ENCODE results near the gene HOMER1.

HOMER1 gene

DNA sequence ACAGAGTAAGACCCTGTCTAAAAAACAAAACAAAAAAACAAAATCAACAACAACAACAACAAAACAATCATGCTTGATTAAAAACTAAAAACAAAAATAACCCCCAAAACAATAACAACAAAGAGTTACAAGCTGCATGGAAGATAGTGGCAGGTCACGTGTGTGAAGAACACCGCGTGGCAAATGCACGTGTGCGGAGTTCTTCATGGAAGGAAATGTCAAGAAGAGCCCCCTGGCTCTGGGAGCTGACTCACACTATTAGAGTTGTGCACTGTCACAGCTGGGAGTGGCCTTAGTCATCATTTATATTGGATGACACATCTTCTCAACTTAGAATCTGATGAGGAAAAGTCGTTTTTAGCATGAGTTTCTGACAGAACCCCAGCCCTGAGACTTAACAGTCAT, 167.5 kb downstream of the HOMER1 start:
- Histone ChIP-seq H3K27ac (no peak overlapping the region), H3K4me3 (no peak overlapping the region)

DNA sequence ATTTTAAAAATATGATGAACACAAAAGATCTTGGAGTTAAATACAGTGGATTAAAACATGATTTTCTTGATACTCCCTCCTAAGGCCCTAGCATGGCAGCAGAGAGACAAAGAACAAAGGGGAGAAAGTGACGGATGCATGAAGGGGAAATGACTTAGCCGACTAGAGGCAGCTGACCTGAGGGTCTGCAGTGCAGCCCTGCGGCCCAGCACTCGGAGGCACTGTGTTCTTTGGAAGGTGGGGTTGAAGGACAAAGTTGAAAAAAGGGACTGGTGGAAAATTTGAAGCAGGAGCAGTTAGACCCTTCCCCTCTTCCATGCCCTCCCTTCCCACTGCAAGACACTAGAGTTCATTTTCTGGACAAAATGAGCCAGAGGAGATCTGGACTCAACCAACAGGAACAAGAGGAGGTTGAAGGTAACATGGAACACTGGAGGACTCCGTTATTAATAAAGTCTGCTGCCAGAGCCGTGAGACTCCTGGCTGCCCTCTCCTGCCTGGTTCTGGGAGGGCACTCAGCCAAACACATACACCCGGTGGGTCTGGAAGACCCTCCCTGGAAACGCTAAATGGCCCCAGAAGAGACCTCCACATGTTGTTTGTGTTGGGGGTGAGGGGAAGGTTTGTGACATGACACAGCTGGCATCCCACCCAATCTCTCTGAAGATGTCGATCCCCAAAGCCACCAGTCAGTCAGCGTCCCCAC, 179.9 kb downstream of the HOMER1 start:
- H3K4me3 ChIP-seq: no peak overlapping the region
- H3K27ac ChIP-seq: no peak overlapping the region

DNA sequence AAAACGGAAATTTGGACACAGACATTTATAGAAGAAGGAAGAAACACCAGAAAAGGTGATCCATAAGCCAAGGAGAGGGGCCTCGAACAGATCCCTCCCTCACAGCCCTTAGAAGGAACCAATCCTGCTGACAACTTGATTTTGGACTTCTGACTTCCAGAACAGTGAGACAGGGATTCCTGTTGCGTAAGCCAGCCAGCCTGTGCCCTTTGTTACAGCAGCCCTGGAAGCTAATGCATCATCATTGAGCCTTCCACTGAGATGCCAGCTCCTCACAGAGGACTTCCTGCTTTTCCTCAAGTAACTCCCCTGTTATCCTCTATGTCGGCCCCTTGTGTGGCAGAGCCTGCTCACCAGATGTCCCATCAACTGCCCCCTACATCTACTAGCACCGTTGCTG, 183.9 kb downstream of the HOMER1 start:
- H3K4me3 ChIP-seq: no peak overlapping the region
- H3K27ac ChIP-seq: no peak overlapping the region

DNA sequence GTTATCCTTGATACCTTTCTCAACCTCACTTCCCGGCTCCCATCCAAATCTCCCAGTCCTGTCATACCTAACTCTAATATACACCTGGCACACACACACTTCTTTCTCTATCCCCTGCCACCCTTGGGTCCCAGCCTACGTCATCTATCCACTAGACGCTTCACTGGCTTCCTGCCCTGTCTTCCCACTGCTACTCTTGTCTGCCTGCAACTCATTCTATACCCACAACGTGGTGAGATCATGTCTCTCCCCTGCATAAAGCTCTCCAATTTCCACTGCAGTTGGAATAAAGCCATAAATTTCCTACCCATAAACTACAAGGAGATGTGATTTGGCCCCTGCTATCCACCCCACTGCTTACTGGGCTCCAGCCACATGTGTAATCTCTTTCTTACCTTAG, 184.5 kb downstream of the HOMER1 start:
- Histone ChIP-seq H3K27ac (no peak overlapping the region), H3K4me3 (no peak overlapping the region)
